Stomach (tissue), 4 donors: Measurements from ENCODE around the gene NTRK2.

Experiments
- CTCF ChIP-seq, 7 experiments: fragments of 450-650 bp in 4 of 7; fragments of 200-600 bp in 3 of 7; sonication (generic) in 3 of 7; IDR thresholded peaks; one replicate each; pipeline ENCODE4 v1.5.1; 2016 to 2019; ENCODE audit warnings: antibody characterized with exemption in 7 of 7, control low read depth in 2 of 7, mild to moderate bottlenecking in 1 of 7
- EP300 ChIP-seq: sonication (generic); formaldehyde crosslinking; IDR thresholded peaks from one replicate; pipeline ENCODE4 v1.6.1; 2017; ENCODE audit warnings: antibody characterized with exemption

- TF ChIP-seq CTCF (IDR thresholded peaks at IDR 0.05) = no peak
- no peak for TF ChIP-seq EP300
Measured at GRCh38 chr9:84935528-84936117, 266.1 kb downstream of the NTRK2 start.
